Fibroblast of lung (primary cell): ENCODE measurements around the gene SCFD2. TPM values are rescaled to one million over a fixed set of nuclear protein-coding genes. Genes with fewer than 3 reads are reported as not detected.
A peak's percentile ranks its signal among the peaks of the same experiment; 100 is the strongest.

Experiments
- DNase-seq, 2 donors: peaks; one replicate each; pipeline versions ENCODE4 v3.0.0 to v3.0.0-alpha.2; 2010; ENCODE audit warnings: low read depth in 2 of 2
- H2AFZ ChIP-seq: 2 replicates; pipeline ENCODE4 v1.5.1; 2012; ENCODE audit warnings: low read length, control low read depth, inconsistent platforms
- H3K27ac ChIP-seq: 2 replicates; pipeline ENCODE4 v1.5.1; 2011; ENCODE audit warnings: low read length, control low read depth; ENCODE audit not compliant: insufficient read depth
- H3K27me3 ChIP-seq: 2 replicates; pipeline ENCODE4 v1.5.1; 2011; ENCODE audit warnings: mild to moderate bottlenecking, low read length; ENCODE audit not compliant: control insufficient read depth, insufficient read depth
- H3K36me3 ChIP-seq: 2 replicates; pipeline ENCODE4 v1.5.1; 2011; ENCODE audit warnings: low read length; ENCODE audit not compliant: control insufficient read depth, insufficient read depth
- H3K4me1 ChIP-seq: 2 replicates; pipeline ENCODE4 v1.5.1; 2011; ENCODE audit warnings: low read length; ENCODE audit not compliant: control insufficient read depth, insufficient read depth; ENCODE audit errors: extremely low read depth
- H3K4me2 ChIP-seq: 2 replicates; pipeline ENCODE4 v1.5.1; 2011; ENCODE audit warnings: low read length, control low read depth; ENCODE audit not compliant: insufficient read depth; ENCODE audit errors: extremely low read depth
- H3K4me3 ChIP-seq, 4 experiments: fragments of 200-600 bp in 1 of 4; sonication (generic) in 1 of 4; replicated peaks in 1 of 4; 2 replicates each; pipeline ENCODE4 v1.5.1; 2011 to 2016; ENCODE audit warnings: low read length in 4 of 4, low read depth in 3 of 4, mild to moderate bottlenecking in 3 of 4, control low read depth in 2 of 4, inconsistent platforms in 1 of 4, mixed read lengths in 1 of 4; ENCODE audit not compliant: insufficient read depth in 1 of 4; ENCODE audit errors: control extremely low read depth in 1 of 4
- H3K79me2 ChIP-seq: 2 replicates; pipeline ENCODE4 v1.5.1; 2012; ENCODE audit warnings: mild to moderate bottlenecking, low read length, inconsistent platforms; ENCODE audit not compliant: control insufficient read depth, insufficient read depth
- H3K9ac ChIP-seq: 2 replicates; pipeline ENCODE4 v1.5.1; 2011; ENCODE audit warnings: mild to moderate bottlenecking, low read length, control low read depth; ENCODE audit not compliant: insufficient read depth
- H3K9me3 ChIP-seq: 2 replicates; pipeline ENCODE4 v1.5.1; 2012; ENCODE audit warnings: low read depth, low read length; ENCODE audit not compliant: control insufficient read depth, insufficient read depth
- H4K20me1 ChIP-seq: 2 replicates; pipeline ENCODE4 v1.5.1; 2011; ENCODE audit warnings: low read length; ENCODE audit not compliant: control insufficient read depth, insufficient read depth; ENCODE audit errors: extremely low read depth
- EZH2 ChIP-seq: IDR thresholded peaks from 2 replicates; pipeline ENCODE4 v1.5.1; 2012; ENCODE audit warnings: low read length, control low read depth, mild to moderate bottlenecking; ENCODE audit errors: missing control alignments
- polyA plus RNA-seq, 2 donors: library from polyadenylated mRNA; depleted of rRNA in 1 of 2; stranded (reverse) in 1 of 2; unstranded in 1 of 2; fragments of >200 nt; gene quantifications; 2 replicates each; pipeline ENCODE4 v1.2.1, GENCODE V29; 2011 to 2012; ENCODE audit warnings: missing spikeins in 1 of 2
- total RNA-seq: library from RNA; depleted of rRNA; stranded (reverse); fragments of >200 nt; gene quantifications from 2 replicates; pipeline ENCODE4 v1.2.1, GENCODE V29; 2014
- TF ChIP-seq, protein P1 (sequence below), 2 donors: IDR thresholded peaks in 1 of 2; conservative IDR thresholded peaks in 1 of 2; 1 replicate in 1 of 2; 2 replicates in 1 of 2; pipeline ENCODE4 v1.5.1; 2011 to 2012; ENCODE audit warnings: low read length in 2 of 2, control low read depth in 1 of 2, inconsistent platforms in 1 of 2, low read depth in 1 of 2, mild to moderate bottlenecking in 1 of 2

The SCFD2 gene
- total and polyA plus RNA-seq, 2 donors (not counting 1 experiment from before 2014, with no cell fraction given): 16.2 to 23.1 TPM

DNA sequence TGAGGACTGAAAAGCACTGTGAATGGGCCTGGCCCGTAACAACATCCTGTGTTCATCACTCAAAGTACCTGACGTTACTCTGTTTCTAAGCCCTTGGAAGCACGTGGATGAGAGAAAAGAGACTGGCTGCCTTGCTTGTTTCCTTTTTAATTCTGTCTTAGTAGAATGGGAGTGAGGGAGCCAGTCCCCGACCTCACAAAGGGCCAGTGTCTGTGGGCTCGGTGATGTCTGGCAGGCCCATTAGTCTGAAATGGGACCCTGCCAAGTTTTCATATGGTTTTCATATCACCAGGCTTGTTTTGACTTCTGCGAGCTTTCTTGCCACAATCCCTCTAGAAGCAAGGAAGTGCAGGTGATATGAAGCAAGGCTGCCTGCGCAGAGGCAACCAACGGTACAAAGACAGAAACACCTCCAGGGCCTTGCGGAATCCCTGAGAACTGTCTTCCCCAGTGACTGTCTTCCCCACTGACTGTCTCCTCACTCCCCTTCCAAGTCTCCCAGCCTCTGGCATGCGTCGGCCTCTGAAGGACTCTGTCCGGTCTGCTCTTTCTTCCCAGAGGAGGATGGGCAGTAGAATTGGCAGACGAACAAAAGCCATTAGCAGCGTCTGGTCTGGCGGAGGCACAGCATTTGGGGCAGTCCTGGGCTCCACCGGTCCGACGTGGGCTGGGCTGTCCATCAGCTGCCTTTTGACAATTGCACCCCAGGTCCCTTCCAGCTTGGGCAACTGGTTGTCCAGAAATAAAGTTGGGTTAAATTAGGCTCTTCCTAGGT lies 524.0 kb downstream of the SCFD2 start:
- Histone ChIP-seq H3K4me3 (no peak overlapping the region), H3K9ac (no peak overlapping the region), H3K79me2 (no peaks in the 10 kb centered on the region), H3K27me3 (peaks cover 2% of the 10 kb centered on the region), H3K4me2 (peak overlapping the region; percentile 6), H3K36me3 (no peaks in the 10 kb centered on the region), H3K9me3 (no peaks in the 10 kb centered on the region), H2AFZ (peak overlapping the region; percentile 11), H4K20me1 (no peaks in the 10 kb centered on the region), H3K4me1 (no peaks in the 10 kb centered on the region), H3K27ac (no peak overlapping the region)
- DNase-seq: peak; percentile 33 to 76
- TF ChIP-seq, protein P1, sequence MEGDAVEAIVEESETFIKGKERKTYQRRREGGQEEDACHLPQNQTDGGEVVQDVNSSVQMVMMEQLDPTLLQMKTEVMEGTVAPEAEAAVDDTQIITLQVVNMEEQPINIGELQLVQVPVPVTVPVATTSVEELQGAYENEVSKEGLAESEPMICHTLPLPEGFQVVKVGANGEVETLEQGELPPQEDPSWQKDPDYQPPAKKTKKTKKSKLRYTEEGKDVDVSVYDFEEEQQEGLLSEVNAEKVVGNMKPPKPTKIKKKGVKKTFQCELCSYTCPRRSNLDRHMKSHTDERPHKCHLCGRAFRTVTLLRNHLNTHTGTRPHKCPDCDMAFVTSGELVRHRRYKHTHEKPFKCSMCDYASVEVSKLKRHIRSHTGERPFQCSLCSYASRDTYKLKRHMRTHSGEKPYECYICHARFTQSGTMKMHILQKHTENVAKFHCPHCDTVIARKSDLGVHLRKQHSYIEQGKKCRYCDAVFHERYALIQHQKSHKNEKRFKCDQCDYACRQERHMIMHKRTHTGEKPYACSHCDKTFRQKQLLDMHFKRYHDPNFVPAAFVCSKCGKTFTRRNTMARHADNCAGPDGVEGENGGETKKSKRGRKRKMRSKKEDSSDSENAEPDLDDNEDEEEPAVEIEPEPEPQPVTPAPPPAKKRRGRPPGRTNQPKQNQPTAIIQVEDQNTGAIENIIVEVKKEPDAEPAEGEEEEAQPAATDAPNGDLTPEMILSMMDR (conservative IDR thresholded peaks at IDR 0.05 in 1 of 2, IDR thresholded peaks at IDR 0.05 in 1 of 2; ENCODE audit: low read depth in 1 of 2, low read length in 2 of 2): no peak

DNA sequence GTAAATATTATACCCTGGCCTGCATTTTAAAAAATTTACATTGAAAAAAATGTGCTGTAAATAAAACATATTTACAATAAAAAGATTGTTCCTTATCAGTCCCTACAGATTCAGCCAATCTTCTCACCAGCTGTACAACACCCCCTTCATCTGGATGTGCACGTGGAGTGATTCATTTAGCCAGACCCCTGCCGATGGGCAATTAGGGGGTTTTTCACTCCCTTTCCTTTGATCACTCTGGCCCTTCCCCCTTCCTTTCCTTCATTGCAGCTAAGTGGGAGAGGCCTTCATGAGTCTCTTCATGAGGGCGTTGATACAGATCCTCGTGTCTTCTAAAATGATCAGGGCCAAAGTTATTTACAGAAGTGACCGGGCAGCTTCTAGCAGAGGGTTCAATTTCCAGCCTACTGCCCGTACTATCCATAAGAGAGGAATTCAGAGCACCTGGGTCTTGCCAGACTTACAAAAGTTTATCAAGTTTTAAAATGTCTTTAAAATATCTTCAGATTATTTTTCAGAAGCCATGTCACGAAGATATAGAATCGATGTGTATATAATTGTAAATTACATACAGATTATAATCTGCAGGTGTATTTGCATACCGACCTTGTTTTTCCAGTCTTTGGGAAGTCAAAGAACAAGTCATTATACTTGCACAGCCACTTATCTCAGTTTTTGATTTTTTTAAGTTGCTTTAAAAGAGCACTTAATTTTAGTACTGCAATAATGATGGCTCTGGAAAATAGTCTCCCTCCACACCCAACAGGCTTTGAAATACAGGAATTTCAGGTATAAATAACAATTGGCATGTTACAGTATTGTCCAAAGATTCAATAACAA lies 525.1 kb downstream of the SCFD2 start:
- no peaks in the 10 kb centered on the region for H4K20me1 ChIP-seq
- DNase-seq: no peak
- H3K27ac ChIP-seq: no peak overlapping the region
- H2AFZ ChIP-seq: no peak overlapping the region
- no peaks in the 10 kb centered on the region for H3K9me3 ChIP-seq
- no peak overlapping the region for H3K4me3 ChIP-seq
- TF ChIP-seq, protein P1 (conservative IDR thresholded peaks at IDR 0.05 in 1 of 2, IDR thresholded peaks at IDR 0.05 in 1 of 2; ENCODE audit: low read depth in 1 of 2, low read length in 2 of 2): no peak
- no peak for TF ChIP-seq EZH2
- H3K79me2 ChIP-seq: no peaks in the 10 kb centered on the region
- no peaks in the 10 kb centered on the region for H3K36me3 ChIP-seq
- no peaks in the 10 kb centered on the region for H3K4me1 ChIP-seq
- no peak overlapping the region for H3K4me2 ChIP-seq
- H3K9ac ChIP-seq: no peak overlapping the region
- peaks cover 2% of the 10 kb centered on the region for H3K27me3 ChIP-seq
